SK-N-SH treated with all-trans-retinoic acid at 6 μM for 48 hours (cell line): ENCODE measurements around the gene TAGLN2.

Experiments
- ATAC-seq: fragments of 200-7000 bp; cut with Tn5 transposase; 3 replicates; pipeline ENCODE4 v1.9.1; 2020; ENCODE audit warnings: mild to moderate bottlenecking, moderate library complexity
- ARNTL ChIP-seq: fragments of 450-650 bp; formaldehyde crosslinking; IDR thresholded peaks from 2 replicates; pipeline ENCODE4 v1.5.0; 2020; ENCODE audit warnings: low read depth, mild to moderate bottlenecking, moderate library complexity, borderline replicate concordance
- BACH2 ChIP-seq: fragments of 250-450 bp; sonication (Bioruptor Pico); IDR thresholded peaks from 2 replicates; pipeline ENCODE4 v1.9.0; 2021; ENCODE audit warnings: mild to moderate bottlenecking, borderline replicate concordance
- CREB5 ChIP-seq: fragments of 250-450 bp; sonication (Bioruptor Pico); IDR thresholded peaks from 2 replicates; pipeline ENCODE4 v1.5.1; 2020; ENCODE audit warnings: low read depth, mild to moderate bottlenecking, moderate library complexity
- CSRNP3 ChIP-seq: fragments of 250-450 bp; sonication (Bioruptor Pico); IDR thresholded peaks from 2 replicates; pipeline ENCODE4 v1.5.1; 2021; ENCODE audit warnings: mild to moderate bottlenecking, moderate library complexity
- ESRRG ChIP-seq: fragments of 250-450 bp; sonication (Bioruptor Pico); IDR thresholded peaks from 2 replicates; pipeline ENCODE4 v1.6.1; 2021; ENCODE audit warnings: mild to moderate bottlenecking
- ISL1 ChIP-seq: fragments of 250-450 bp; sonication (Bioruptor Pico); IDR thresholded peaks from 2 replicates; pipeline ENCODE4 v2.1.2; 2022; ENCODE audit warnings: mild to moderate bottlenecking, moderate library complexity
- OSR1 ChIP-seq: fragments of 250-450 bp; sonication (Bioruptor Pico); IDR thresholded peaks from 2 replicates; pipeline ENCODE4 v1.8.0; 2022; ENCODE audit warnings: moderate library complexity, mild to moderate bottlenecking, inconsistent platforms
- PATZ1 ChIP-seq: fragments of 250-450 bp; sonication (Bioruptor Pico); IDR thresholded peaks from 2 replicates; pipeline ENCODE4 v1.8.0; 2020; ENCODE audit warnings: mild to moderate bottlenecking, moderate library complexity, borderline replicate concordance
- POU6F1 ChIP-seq: fragments of 250-450 bp; sonication (Bioruptor Pico); IDR thresholded peaks from 2 replicates; pipeline ENCODE4 v1.8.0; 2021; ENCODE audit warnings: low read depth, mild to moderate bottlenecking, moderate library complexity, borderline replicate concordance
- PPARA ChIP-seq: fragments of 250-450 bp; sonication (Bioruptor Pico); IDR thresholded peaks from 2 replicates; pipeline ENCODE4 v1.5.0; 2020; ENCODE audit warnings: mild to moderate bottlenecking, borderline replicate concordance
- RARB ChIP-seq: fragments of 250-450 bp; sonication (Bioruptor Pico); IDR thresholded peaks from 2 replicates; pipeline ENCODE4 v1.8.0; 2021; ENCODE audit warnings: mild to moderate bottlenecking, moderate library complexity
- TCF4 ChIP-seq: fragments of 250-450 bp; sonication (Bioruptor Pico); IDR thresholded peaks from 2 replicates; pipeline ENCODE4 v1.8.0; 2021; ENCODE audit warnings: mild to moderate bottlenecking, moderate library complexity, borderline replicate concordance
- ZC3H10 ChIP-seq: fragments of 250-450 bp; sonication (Bioruptor Pico); IDR thresholded peaks from 2 replicates; pipeline ENCODE4 v1.5.1; 2021; ENCODE audit warnings: mild to moderate bottlenecking, moderate library complexity
- ZFP30 ChIP-seq: fragments of 450-650 bp; formaldehyde crosslinking; IDR thresholded peaks from 2 replicates; pipeline ENCODE4 v1.5.0; 2022; ENCODE audit warnings: mild to moderate bottlenecking, moderate library complexity
- ZNF70 ChIP-seq: fragments of 450-650 bp; formaldehyde crosslinking; IDR thresholded peaks from 2 replicates; pipeline ENCODE4 v1.5.0; 2020; ENCODE audit warnings: mild to moderate bottlenecking, moderate library complexity
- ZNF8 ChIP-seq: fragments of 450-650 bp; formaldehyde crosslinking; IDR thresholded peaks from 2 replicates; pipeline ENCODE4 v1.5.0; 2020; ENCODE audit warnings: mild to moderate bottlenecking, moderate library complexity

TAGLN2 gene

GRCh38 chr1:159957824-159958268 is 32.5 kb upstream of the TAGLN2 start:
- TF ChIP-seq ZNF8 (CRISPR knock-in tag) = no peak
- TF ChIP-seq CSRNP3 (CRISPR knock-in tag) = no peak
- TF ChIP-seq POU6F1 (CRISPR knock-in tag) = no peak
- no peak for TF ChIP-seq CREB5 (CRISPR knock-in tag)
- TF ChIP-seq PATZ1 (CRISPR knock-in tag) = no peak
- TF ChIP-seq ESRRG (CRISPR knock-in tag) = no peak
- no peak for TF ChIP-seq BACH2 (CRISPR knock-in tag)
- no peak for TF ChIP-seq ZC3H10 (CRISPR knock-in tag)
- TF ChIP-seq ZFP30 (CRISPR knock-in tag) = no peak
- ATAC-seq = peak; percentile 10; the same call in 2 of the 3 replicates

GRCh38 chr1:159955456-159955855 is 30.1 kb upstream of the TAGLN2 start:
- no peak for TF ChIP-seq ZFP30 (CRISPR knock-in tag)
- TF ChIP-seq CREB5 (CRISPR knock-in tag) = no peak
- ATAC-seq = no peak

GRCh38 chr1:159953536-159954515 is 28.5 kb upstream of the TAGLN2 start, which contains the start of gene SLAMF9:
TSS of gene SLAMF9 (minus strand) at chr1:159954237. CDS start at chr1:159954137, 100 bp downstream.
- TF ChIP-seq RARB (no peak), OSR1 (CRISPR knock-in tag) (no peak), CSRNP3 (CRISPR knock-in tag) (no peak), POU6F1 (CRISPR knock-in tag) (no peak)
- ATAC-seq = peak; percentile 71

GRCh38 chr1:159952932-159953331 is 27.6 kb upstream of the TAGLN2 start:
- ATAC-seq = no peak
- TF ChIP-seq OSR1 (CRISPR knock-in tag) (no peak), PATZ1 (CRISPR knock-in tag) (no peak), ZFP30 (CRISPR knock-in tag) (no peak), ZNF70 (CRISPR knock-in tag) (no peak), ZNF8 (CRISPR knock-in tag) (no peak), CSRNP3 (CRISPR knock-in tag) (no peak), ARNTL (CRISPR knock-in tag) (no peak), RARB (no peak), PPARA (CRISPR knock-in tag) (no peak), ESRRG (CRISPR knock-in tag) (no peak), TCF4 (no peak), ISL1 (CRISPR knock-in tag) (no peak)
